ENCODE results near the gene NSMCE1.

- no peak for TF ChIP-seq POLR2A (IDR thresholded peaks at IDR 0.05)
- TF ChIP-seq CTCF (IDR thresholded peaks at IDR 0.05) = no peak
Observed at GRCh38 chr16:27304102-27304501, 35.5 kb upstream of the NSMCE1 start.
